ENCODE data around the gene EPN3. TPM values are rescaled to one million over a fixed set of nuclear protein-coding genes. Genes with fewer than 3 reads are reported as not detected.

EPN3 gene
- total RNA-seq, 1 donor from 2014 or later: 5.3 TPM

DNA sequence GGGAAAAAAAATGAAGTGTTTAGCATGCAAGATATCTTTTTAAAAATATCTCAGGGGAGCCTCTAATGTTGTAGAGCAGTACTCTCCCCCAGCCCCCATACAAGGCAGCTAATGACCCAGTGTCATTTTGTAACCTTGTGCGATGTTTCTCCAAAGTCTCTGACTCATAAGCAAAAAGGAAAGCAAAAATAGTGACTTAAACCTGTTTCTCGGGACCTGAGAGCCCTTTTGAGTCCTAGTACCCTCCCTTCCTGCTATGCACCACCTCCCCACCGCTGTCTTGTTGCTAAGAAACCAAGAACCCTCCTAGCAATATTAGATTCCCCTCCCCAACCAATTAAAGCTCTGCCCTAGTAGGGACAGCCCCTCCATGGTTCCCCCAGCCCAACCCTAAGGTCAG lies 21.5 kb upstream of the EPN3 start:
- DNase-seq: no peak

GRCh38 chr17:50513495-50513894 lies 19.0 kb upstream of the EPN3 start:
- no peak for DNase-seq

DNA sequence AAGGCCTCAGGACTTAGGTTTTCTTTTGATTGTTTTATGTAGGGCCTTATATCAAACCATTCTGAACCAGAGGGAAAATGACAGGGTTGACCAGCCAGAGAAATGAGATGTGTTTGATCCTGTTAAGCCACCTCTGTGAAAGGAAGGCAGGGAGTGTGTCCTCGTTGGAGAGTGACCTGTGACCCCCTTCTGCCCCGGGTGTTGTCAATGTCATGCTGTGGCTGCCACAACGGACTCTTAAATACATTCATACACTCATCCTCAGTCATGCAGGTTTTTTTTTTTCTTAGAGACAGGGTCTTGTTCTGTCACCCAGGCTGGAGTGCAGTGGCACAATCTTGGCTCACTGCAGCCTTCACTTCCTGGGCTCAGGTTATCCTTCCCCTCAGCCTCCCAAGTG lies 18.1 kb upstream of the EPN3 start:
- no peak for DNase-seq

GRCh38 chr17:50514936-50515702 lies 17.4 kb upstream of the EPN3 start:
- no peak for DNase-seq

- DNase-seq: no peak
These were observed 15.5 kb upstream of the EPN3 start for GRCh38 chr17:50517011-50517410.

DNA sequence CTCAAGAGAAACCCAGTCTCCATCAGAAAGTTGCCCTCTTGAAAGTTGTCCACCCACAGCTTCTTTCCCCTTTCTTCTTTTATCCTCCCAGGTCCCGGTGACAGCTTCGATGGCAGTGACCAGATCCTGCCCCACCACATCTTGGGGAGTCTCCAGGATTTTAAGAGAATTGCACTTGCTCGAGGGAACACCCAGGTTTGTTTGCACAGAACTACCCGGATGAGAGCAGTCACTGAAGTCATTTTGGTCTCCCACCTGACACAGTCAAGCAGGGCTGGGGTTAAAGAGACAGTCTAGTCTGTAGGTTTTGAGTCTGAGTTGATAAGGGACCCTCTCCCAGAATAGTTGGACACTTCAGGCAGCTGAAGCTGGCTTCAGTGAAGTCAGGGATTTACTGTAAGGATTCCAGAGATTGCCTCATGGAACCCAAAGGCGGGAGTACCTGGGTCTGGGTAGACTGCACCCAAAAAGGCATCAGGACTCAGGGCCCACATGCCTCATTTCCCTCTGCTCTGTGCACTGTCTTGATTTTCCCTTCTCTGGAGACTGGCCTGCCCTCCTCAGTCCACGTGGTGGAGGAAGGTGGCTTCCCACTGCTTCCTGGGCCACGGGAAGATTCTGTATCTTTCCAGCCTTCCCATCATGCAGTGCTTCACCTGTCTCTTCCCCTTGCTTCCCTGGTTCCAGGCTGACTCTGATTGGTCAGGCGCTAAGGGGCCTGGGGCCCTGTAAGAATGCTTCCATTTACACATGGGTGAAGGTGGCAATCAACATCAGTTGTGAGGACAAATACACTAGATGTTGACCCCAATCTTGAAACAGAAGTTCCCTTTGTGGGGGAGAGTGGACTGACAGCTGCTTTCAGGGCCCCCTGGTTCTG lies 14.8 kb upstream of the EPN3 start:
- DNase-seq: no peak

DNA sequence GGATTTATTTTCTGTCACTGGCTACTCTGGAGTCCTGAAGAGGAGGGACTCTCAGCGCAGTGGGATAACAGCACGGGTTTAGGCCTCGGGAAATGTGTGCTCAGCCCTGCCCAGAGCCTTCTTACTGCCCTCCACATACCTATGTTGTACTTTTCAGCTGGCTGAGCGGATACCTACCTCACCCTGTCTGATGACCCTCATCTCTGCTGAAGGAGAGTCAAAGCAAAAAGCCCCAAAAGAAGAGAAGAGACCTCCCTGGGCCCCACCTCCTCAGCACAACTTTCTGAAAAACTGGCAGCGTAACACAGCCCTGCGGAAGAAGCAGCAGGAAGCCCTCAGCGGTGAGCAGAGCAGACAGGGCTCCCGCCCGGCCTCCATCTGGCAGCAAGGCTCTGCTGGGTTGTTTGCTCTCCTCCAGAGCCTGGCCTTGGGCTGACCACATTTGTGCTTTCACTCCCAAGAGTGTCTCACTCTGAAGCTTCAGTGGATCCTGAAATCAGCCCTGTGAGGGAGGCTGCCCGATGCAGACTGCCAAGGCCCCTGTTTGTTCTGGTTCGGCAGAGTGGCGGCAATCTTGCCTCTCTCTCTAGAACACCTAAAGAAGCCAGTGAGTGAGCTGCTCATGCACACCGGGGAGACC lies 14.0 kb upstream of the EPN3 start:
- no peak for DNase-seq

DNA sequence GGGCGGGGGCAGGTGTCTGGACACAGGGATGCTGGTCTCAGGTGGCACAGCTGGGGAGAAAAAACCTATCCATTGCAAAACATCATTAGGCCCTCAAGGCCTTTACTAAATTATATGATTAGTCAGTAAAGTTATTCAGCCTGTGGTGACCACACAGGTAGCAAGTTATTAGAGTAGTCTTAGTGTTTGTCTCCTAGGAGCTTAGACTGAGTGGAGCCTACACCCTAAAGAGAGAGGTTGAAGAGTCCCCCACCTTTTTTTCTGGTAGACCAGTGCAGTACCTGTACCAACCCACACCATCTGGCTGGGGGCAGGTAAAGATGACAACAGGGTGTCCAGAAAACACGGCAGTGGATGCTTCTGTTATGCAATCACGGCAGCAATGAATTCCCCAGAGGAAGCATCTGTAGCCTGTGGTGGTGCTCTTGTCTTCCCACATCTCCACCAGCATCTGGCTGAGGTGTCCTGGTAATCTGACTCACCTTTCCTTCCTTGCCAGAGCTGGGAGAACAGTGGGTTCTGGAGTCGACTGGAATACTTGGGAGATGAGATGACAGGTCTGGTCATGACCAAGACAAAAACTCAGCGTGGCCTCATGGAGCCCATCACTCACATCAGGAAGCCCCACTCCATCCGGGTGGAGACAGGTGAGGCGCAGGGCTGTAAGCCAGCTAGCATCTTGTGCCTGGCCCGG lies 13.2 kb upstream of the EPN3 start:
- no peak for DNase-seq

- DNase-seq: no peak
These were observed 12.1 kb upstream of the EPN3 start for GRCh38 chr17:50520483-50520882.

- no peak for DNase-seq
These were observed 11.0 kb upstream of the EPN3 start for GRCh38 chr17:50521514-50521913.

GRCh38 chr17:50522766-50523165 lies 9.8 kb upstream of the EPN3 start:
- no peak for DNase-seq

- DNase-seq: no peak
These were observed 9.3 kb upstream of the EPN3 start for GRCh38 chr17:50523208-50523607.

DNA sequence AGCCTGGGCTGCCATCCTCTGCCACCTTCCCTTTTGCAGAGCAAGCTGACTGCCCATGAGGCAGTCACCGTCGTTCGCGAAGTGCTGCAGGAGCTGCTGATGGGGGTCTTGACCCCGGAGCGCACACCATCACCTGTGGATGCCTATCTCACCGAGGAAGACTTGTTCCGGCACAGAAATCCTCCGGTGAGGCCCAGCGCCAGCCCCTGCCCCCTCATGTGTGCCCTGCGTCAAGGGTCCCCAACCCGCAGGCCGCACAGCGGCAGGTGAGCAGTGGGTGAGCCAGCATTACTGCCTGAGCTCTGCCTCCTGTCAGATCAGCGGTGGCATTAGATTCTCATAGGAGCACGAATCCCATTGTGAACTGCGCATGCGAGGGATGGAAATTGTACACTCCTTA lies 7.7 kb upstream of the EPN3 start:
- no peak for DNase-seq

DNA sequence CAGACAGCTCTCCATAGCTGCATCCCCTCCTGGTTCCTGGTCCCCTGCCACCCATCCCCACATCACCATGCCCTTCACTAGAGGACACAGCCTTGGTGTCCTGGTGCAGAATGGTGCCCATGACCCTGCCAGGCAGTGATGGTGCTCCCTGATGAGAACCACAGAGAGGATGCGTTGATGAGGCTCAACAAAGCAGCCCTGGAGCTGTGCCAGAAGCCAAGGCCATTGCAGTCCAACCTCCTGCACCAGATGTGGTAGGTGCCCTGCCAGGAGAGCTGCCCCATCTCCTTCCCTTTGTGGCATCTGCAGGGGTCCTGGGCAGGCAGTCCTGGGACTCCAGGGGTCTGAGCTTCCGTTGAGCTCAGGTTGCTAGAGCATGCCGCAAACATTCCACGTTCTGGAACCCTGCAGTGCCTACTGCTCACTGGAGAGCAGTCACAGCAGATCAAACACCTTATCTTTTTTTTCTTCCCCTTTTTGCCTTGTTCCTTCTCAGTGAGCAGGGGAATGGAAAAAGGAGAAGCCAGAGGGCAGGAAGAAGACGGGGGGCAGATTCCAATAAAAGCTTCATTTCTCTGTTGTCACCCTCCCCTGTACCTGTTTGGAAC lies 5.3 kb upstream of the EPN3 start:
- no peak for DNase-seq

- DNase-seq: no peak
These were observed 4.5 kb upstream of the EPN3 start for GRCh38 chr17:50527949-50528474.

DNA sequence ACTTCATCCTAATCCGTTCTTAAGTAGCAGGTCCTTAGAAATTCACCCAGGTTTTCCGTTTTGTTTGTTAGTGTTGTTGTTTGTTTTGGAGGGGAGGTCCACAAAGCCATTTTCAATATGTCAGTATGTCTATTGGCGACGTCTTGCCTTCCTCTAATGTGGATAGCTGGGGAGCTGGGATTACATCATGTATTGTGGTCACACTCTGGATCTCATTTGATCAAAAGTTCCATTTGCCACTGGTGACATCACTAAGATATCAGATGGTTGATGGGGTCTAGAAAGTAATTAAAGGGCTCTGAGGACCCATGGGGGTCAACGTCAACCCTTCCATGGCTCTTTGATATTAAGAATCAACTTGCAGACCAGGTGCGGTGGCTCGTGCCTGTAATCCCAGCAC lies 2.7 kb upstream of the EPN3 start:
- DNase-seq: no peak

- no peak for DNase-seq
These were observed 1.0 kb upstream of the EPN3 start for GRCh38 chr17:50531428-50532025.

DNA sequence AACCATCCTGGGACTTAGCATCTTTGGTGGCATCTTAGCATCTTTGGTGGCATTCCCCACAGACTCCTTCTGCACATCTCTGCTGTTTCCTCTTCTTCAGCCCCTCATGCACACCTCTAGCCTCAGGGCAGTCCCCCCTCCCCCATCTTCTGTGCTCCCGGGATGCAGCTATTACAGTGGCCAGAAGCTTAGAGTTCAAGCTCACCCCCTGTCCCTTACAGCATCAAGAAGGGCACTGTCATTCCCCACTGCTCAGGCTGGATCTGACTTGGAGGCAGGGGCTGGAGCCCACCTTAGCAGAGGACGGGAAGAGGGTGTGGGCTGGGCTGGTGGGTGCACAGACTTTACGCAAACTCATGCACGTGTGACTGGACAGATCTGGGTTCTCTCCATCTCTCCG lies 650 bp downstream of the EPN3 start:
- DNase-seq: no peak

DNA sequence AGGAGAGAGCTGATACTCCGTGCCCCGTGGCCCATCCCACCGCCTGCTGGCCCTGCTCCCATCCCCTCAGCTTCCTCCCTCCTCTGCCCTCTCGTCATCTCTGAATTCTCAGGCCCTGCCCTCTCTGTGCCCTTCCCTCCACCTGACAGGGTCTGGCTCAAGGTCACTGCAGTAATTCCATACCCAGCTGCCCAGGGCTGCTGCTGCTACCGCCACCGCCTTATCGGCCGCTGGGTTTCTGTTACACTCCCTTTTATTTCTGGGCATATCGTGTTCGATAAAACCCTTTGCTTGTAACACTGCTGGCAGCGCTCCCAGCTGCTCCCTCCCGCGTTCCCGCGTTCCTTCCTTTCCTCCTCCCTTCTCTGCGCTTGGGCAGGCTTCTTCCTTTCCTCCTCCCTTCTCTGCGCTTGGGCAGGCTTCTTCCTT lies 1.2 kb downstream of the EPN3 start:
- no peak for DNase-seq

DNA sequence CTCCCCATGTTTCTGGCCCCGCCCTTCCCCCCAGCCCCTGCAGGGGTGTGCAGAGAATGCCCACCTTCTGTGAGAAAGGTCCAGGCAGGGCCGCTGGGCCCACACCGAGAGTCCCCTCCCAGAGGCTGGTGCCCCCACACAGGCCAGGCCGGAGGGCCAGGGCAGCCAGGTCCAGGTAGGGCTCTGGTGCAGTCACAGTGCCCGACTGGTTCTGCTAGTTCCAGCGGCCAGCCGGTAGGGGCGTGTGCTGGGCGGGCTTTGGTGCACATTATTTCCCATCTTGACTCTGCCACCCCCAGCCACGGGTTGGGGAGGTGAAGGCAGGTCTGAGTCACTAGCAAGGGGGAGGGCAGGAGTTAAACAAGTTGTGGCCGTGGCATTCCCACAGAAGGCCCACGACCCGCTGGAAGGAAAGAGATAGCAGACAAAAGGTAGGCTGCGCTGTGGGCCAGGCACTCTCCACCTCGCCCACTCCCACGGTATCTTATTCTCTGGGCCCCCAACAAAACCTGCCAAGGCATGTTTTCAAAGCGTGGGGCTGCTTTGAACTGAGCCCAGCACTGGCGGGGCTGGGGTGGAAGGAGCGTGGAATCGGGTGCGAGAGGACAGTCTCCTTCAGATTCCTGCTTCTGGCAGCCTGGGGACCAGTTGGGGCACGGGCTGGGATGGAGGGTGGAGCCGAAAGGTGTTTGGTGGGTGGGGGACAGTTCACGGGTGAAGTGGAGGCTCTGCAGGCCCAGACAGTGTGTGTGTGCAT lies 1.9 kb downstream of the EPN3 start:
- DNase-seq: no peak

DNA sequence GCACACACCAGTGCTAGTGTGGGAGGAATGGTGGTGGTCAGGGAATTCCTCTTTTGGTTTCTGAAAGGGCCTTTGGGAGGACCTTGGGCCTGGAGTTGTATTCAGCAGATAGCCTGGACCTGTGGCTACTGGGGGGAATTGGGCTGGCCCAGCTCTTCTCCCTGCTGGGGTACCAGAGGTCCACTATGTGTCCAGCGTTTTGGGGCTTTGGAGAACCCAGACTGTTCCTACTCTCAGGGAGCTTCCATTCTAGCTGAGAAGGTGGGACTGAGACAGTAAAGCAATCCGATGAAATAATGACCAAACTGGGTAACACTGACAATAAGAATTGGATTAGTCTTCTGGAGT lies 2.4 kb downstream of the EPN3 start:
- DNase-seq: no peak
